Breast epithelium (tissue), 4 donors: Measurements from ENCODE around the gene CLSTN1. TPM values are rescaled to one million over a fixed set of nuclear protein-coding genes. Genes with fewer than 3 reads are reported as not detected.

ENCODE experiments used
- DNase-seq, 2 donors: peaks; one replicate each; pipeline ENCODE4 v3.0.0-alpha.2; 2019; ENCODE audit warnings: low spot score in 2 of 2
- H3K27ac ChIP-seq, 2 donors: fragments of 200-600 bp; sonication (generic) in 1 of 2; one replicate each; pipeline ENCODE4 v1.5.1; 2016 to 2019; ENCODE audit warnings: mild to moderate bottlenecking in 1 of 2
- H3K27me3 ChIP-seq, 2 donors: fragments of 200-600 bp; sonication (generic) in 1 of 2; one replicate each; pipeline versions ENCODE4 v1.5.1 to v1.6.0; 2017 to 2019; ENCODE audit warnings: control low read depth in 1 of 2, mild to moderate bottlenecking in 1 of 2
- H3K36me3 ChIP-seq: fragments of 200-600 bp; one replicate; pipeline ENCODE4 v1.5.1; 2019
- H3K4me1 ChIP-seq, 2 donors: fragments of 200-600 bp; sonication (generic); one replicate each; pipeline ENCODE4 v1.5.1; 2016 to 2019; ENCODE audit warnings: control low read depth in 1 of 2
- H3K4me3 ChIP-seq, 3 donors: fragments of 200-600 bp; sonication (generic); 1 replicate in 2 of 3; 2 replicates in 1 of 3; pipeline ENCODE4 v1.5.1; 2016 to 2019; ENCODE audit warnings: mild to moderate bottlenecking in 3 of 3, moderate library complexity in 2 of 3
- H3K9me3 ChIP-seq, 2 donors: fragments of 200-600 bp; sonication (generic) in 1 of 2; one replicate each; pipeline ENCODE4 v1.5.1; 2016 to 2019; ENCODE audit warnings: control low read depth in 1 of 2
- POLR2A ChIP-seq: fragments of 450-650 bp; IDR thresholded peaks from one replicate; pipeline ENCODE4 v1.6.1; 2016; ENCODE audit warnings: antibody characterized with exemption, mild to moderate bottlenecking, moderate library complexity
- POLR2AphosphoS5 ChIP-seq, 3 donors: sonication (generic); formaldehyde crosslinking; IDR thresholded peaks; one replicate each; pipeline ENCODE4 v1.6.1; 2017; ENCODE audit warnings: antibody characterized with exemption in 3 of 3
- intact Hi-C: fragments of 100-400 bp; cut with DNase I; formaldehyde crosslinking; loops from one replicate; pipeline ENCODE4 v1.15.1; 2023; ENCODE audit warnings: low total_unique reads
- total RNA-seq, 3 donors: library from RNA; depleted of rRNA; stranded (reverse); fragments of >200 nt; gene quantifications; one replicate each; pipeline ENCODE4 v1.1.0, GENCODE V29; 2016
- TF ChIP-seq, protein P1 (sequence below), 3 donors: fragments of 450-650 bp; IDR thresholded peaks; one replicate each; pipeline ENCODE4 v1.5.1; 2016 to 2017; ENCODE audit warnings: antibody characterized with exemption in 3 of 3, mild to moderate bottlenecking in 3 of 3, moderate library complexity in 3 of 3

Gene CLSTN1
- total RNA-seq, 3 donors from 2014 or later = 25.4 to 47.5 (median 42.3) TPM

DNA sequence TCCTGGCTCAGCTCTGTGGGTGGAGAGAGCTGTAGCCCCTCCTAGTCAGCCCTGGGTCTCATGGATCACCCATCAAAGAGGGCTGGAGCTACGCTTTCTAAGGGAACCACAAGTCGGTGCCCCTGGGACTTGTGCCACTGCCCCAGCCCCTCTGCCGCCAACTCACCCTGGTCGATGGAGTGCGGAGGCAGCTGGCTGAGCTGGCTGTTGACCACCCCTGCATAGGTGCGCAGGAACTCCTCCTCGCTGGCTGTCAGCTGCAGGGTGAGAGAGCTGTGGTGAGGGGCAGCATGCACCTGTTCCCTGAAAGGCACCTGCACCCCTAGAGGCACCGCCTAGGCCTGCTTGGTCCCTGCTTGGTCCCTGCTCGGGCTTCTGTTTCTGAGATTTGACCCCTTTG lies 47.3 kb upstream of the CLSTN1 start:
- intact Hi-C loops = no loop called here
- H3K27me3 ChIP-seq = no peaks in the 10 kb centered on the region
- no peaks in the 10 kb centered on the region for H3K36me3 ChIP-seq
- no peak overlapping the region for H3K27ac ChIP-seq
- no peaks in the 10 kb centered on the region for H3K9me3 ChIP-seq
- TF ChIP-seq POLR2AphosphoS5 (IDR thresholded peaks at IDR 0.05) (no peak), POLR2A (no peak)
- TF ChIP-seq, protein P1, sequence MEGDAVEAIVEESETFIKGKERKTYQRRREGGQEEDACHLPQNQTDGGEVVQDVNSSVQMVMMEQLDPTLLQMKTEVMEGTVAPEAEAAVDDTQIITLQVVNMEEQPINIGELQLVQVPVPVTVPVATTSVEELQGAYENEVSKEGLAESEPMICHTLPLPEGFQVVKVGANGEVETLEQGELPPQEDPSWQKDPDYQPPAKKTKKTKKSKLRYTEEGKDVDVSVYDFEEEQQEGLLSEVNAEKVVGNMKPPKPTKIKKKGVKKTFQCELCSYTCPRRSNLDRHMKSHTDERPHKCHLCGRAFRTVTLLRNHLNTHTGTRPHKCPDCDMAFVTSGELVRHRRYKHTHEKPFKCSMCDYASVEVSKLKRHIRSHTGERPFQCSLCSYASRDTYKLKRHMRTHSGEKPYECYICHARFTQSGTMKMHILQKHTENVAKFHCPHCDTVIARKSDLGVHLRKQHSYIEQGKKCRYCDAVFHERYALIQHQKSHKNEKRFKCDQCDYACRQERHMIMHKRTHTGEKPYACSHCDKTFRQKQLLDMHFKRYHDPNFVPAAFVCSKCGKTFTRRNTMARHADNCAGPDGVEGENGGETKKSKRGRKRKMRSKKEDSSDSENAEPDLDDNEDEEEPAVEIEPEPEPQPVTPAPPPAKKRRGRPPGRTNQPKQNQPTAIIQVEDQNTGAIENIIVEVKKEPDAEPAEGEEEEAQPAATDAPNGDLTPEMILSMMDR (IDR thresholded peaks at IDR 0.05) = no peak
- no peak for DNase-seq
- no peak overlapping the region for H3K4me3 ChIP-seq
- H3K4me1 ChIP-seq = no peaks in the 10 kb centered on the region

DNA sequence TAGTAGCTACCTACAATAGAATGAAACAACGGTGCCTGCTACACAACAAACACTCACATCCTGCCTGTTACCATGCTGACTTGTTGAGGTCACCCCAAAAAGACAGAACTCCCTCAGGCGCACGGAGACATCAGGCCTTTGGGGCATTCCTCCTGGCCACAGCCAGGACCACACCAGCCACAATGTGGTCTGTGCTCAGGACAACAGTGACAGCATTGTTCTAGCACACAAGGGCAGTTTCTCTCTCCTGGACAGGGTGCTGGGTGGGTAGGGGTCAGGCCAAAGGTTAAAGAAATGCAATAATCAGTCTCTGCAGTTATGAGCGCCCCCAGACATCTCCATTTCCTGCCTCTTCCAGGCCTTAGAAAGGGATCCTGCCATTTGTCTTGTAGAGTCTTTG lies 46.8 kb upstream of the CLSTN1 start:
- Histone ChIP-seq H3K27ac (no peak overlapping the region), H3K9me3 (no peaks in the 10 kb centered on the region), H3K27me3 (no peaks in the 10 kb centered on the region), H3K4me3 (no peak overlapping the region), H3K36me3 (no peaks in the 10 kb centered on the region), H3K4me1 (no peaks in the 10 kb centered on the region)
- intact Hi-C loops = no loop called here
- TF ChIP-seq, protein P1 (IDR thresholded peaks at IDR 0.05) = no peak
- TF ChIP-seq POLR2AphosphoS5 (IDR thresholded peaks at IDR 0.05) = no peak
- TF ChIP-seq POLR2A = no peak
- DNase-seq = no peak

DNA sequence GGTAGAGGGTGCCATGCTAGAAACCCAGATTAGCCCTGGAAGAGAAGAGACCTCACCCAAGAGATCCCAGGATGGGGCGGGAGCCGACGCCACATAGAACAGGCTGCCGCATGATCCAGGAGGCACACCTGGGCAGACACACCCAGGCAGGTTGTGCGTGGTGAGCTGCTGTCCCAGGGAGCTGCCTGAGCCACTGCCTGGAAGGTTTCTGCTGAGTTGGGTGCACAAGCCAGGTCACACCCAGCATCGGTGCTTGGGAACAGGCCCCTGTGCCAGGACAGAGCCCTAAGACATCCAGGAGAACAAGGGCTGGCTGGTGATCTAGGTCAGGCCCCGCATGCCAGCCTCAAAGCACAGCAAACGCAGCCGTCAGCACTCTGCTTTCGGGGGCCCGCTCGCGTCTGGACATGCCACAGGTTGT lies 46.1 kb upstream of the CLSTN1 start:
- Histone ChIP-seq H3K36me3 (no peaks in the 10 kb centered on the region), H3K27me3 (no peaks in the 10 kb centered on the region), H3K4me3 (no peak overlapping the region), H3K27ac (no peak overlapping the region), H3K4me1 (no peaks in the 10 kb centered on the region), H3K9me3 (no peaks in the 10 kb centered on the region)
- TF ChIP-seq, protein P1 (IDR thresholded peaks at IDR 0.05) = no peak
- no peak for TF ChIP-seq POLR2AphosphoS5 (IDR thresholded peaks at IDR 0.05)
- no peak for TF ChIP-seq POLR2A
- intact Hi-C loops = loop anchor here (10.0 kb wide), 1 partner anchor 85 kb away; no protein-coding TSS in a partner anchor
- no peak for DNase-seq

DNA sequence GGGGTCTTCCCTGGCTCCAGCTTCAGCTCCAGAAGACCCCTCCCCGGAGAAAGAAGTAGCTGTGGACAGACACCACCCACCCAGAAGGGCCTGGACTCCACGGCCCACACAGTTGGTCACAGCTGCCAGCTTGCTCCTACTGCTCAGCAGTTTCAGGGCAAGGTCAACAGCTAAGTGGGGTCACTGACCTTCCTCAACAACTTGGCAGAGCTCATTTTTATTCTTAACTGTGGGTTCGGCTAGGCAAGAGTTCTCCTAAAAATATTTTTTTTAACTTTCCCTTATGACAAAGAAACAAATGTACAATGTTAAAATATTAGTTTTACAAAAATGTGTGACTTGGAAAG lies 44.5 kb upstream of the CLSTN1 start:
- intact Hi-C loops = loop anchor here (10.0 kb wide), 1 partner anchor 83 kb away; no protein-coding TSS in a partner anchor
- no peak overlapping the region for H3K27ac ChIP-seq

DNA sequence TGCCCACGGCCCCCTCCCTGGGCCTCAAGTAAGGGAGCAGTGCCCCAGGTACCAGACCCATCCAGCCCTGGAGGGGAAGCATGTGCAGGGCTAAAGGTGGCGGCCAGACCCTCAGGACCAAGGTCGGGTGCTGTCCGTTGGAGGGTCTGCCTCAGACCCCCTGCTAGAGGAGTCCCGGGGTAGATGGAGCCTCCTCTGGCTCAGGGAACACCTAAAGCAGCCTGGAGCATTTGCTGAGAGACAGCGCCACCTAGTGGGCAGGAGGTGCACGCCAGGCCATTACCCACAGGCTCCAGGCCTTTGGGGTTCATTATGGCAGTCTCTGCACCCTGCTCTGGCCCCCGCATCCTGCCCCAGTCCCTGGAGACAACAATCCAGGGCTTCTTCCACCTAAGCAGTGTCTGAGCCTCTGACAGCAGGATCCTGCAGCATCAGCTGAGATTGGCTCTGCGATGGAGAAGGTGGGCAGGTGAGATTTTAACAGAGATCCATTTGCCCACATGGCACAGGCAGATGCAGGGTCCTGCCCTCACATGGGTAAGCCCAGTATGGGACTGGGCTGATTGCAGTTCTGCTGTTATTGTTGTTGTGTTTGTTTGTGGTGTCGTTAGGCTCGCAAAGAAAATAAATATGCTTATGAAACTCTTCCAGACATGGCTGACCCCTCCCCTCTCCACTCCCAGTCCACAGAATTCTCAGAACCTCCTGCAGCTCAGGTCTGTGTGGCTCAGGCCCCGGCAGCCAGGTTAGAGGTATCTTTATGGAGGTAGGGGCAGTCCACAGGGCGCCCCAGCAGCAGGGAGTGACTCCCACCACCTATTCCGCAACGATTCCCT lies 43.9 kb upstream of the CLSTN1 start:
- intact Hi-C loops = loop anchor here (10.0 kb wide), 1 partner anchor 83 kb away; no protein-coding TSS in a partner anchor
- Histone ChIP-seq H3K9me3 (no peaks in the 10 kb centered on the region), H3K27me3 (no peaks in the 10 kb centered on the region), H3K4me1 (peaks cover 0 to 11% of the 10 kb centered on the region in 2 donors), H3K36me3 (no peaks in the 10 kb centered on the region), H3K27ac (no peak overlapping the region), H3K4me3 (no peak overlapping the region)
- TF ChIP-seq, protein P1 (IDR thresholded peaks at IDR 0.05) = peak; percentile 80 to 95 (median 92)
- TF ChIP-seq POLR2A = no peak
- peak in 1 of 3 donors; percentile 35 for TF ChIP-seq POLR2AphosphoS5 (IDR thresholded peaks at IDR 0.05)
- peak; percentile 77 to 82 for DNase-seq

More for the DNA sequence above, 44.5 kb upstream of the CLSTN1 start:
- DNase-seq = no peak
- peaks cover 0 to 7% of the 10 kb centered on the region in 2 donors for H3K4me1 ChIP-seq
- no peaks in the 10 kb centered on the region for H3K36me3 ChIP-seq
- H3K27me3 ChIP-seq = no peaks in the 10 kb centered on the region
- H3K9me3 ChIP-seq = no peaks in the 10 kb centered on the region
- no peak for TF ChIP-seq POLR2AphosphoS5 (IDR thresholded peaks at IDR 0.05)
- no peak for TF ChIP-seq POLR2A
- TF ChIP-seq, protein P1 (IDR thresholded peaks at IDR 0.05) = no peak
- H3K4me3 ChIP-seq = no peak overlapping the region
